ENCODE data around the gene ARL6IP4.

ARL6IP4 gene

DNA sequence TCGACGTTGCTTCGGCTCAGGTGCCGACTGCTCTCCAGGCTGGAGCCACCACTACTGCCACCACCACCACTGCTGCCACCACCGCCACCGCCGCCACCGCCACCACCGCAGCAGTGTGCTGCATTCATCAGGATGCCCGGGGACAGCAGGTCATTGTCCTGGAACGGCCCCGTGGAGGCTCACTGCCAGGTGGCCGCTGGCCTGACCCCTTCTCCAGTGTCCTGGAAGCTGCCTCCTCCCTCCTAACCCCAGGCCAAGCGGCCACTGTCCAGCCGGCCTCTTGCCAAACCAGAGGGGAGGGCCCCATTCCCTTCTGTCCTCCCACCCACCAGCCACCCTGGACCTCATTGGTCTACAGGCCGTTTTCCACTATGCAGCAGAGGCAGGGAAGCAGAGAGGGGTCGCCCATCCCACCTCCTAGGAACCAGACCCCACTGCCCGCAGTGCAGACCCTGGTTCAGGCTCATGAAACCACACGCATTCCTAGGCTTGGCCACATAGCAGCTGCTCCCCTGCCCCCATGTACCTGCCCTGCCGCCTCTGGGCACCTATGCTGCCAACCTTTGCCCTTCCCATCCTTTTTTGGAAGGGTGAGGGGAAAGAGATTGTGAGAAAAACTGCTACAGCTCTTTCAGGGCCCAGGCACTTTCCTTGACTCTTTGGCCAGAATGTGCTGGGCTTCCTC, 15.2 kb downstream of the ARL6IP4 start:
- no peak overlapping the region for H3K27ac ChIP-seq (replicated peaks)
- H3K4me3 ChIP-seq (replicated peaks; ENCODE audit: insufficient read depth, low read length) = no peak overlapping the region
- no peak for DNase-seq (ENCODE audit: low read depth in 1 of 2, low spot score in 1 of 2)
- TF ChIP-seq GABPA (IDR thresholded peaks at IDR 0.05; ENCODE audit: low read depth) = no peak
- TF ChIP-seq, protein P1, sequence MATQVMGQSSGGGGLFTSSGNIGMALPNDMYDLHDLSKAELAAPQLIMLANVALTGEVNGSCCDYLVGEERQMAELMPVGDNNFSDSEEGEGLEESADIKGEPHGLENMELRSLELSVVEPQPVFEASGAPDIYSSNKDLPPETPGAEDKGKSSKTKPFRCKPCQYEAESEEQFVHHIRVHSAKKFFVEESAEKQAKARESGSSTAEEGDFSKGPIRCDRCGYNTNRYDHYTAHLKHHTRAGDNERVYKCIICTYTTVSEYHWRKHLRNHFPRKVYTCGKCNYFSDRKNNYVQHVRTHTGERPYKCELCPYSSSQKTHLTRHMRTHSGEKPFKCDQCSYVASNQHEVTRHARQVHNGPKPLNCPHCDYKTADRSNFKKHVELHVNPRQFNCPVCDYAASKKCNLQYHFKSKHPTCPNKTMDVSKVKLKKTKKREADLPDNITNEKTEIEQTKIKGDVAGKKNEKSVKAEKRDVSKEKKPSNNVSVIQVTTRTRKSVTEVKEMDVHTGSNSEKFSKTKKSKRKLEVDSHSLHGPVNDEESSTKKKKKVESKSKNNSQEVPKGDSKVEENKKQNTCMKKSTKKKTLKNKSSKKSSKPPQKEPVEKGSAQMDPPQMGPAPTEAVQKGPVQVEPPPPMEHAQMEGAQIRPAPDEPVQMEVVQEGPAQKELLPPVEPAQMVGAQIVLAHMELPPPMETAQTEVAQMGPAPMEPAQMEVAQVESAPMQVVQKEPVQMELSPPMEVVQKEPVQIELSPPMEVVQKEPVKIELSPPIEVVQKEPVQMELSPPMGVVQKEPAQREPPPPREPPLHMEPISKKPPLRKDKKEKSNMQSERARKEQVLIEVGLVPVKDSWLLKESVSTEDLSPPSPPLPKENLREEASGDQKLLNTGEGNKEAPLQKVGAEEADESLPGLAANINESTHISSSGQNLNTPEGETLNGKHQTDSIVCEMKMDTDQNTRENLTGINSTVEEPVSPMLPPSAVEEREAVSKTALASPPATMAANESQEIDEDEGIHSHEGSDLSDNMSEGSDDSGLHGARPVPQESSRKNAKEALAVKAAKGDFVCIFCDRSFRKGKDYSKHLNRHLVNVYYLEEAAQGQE (IDR thresholded peaks at IDR 0.05; ENCODE audit: insufficient replicate concordance, low read depth) = no peak
- TF ChIP-seq POLR2AphosphoS5 (IDR thresholded peaks at IDR 0.05; ENCODE audit: low read depth) = no peak
- TF ChIP-seq SPI1 (IDR thresholded peaks at IDR 0.05; ENCODE audit: borderline replicate concordance, low read depth) = no peak
- TF ChIP-seq, protein P2, sequence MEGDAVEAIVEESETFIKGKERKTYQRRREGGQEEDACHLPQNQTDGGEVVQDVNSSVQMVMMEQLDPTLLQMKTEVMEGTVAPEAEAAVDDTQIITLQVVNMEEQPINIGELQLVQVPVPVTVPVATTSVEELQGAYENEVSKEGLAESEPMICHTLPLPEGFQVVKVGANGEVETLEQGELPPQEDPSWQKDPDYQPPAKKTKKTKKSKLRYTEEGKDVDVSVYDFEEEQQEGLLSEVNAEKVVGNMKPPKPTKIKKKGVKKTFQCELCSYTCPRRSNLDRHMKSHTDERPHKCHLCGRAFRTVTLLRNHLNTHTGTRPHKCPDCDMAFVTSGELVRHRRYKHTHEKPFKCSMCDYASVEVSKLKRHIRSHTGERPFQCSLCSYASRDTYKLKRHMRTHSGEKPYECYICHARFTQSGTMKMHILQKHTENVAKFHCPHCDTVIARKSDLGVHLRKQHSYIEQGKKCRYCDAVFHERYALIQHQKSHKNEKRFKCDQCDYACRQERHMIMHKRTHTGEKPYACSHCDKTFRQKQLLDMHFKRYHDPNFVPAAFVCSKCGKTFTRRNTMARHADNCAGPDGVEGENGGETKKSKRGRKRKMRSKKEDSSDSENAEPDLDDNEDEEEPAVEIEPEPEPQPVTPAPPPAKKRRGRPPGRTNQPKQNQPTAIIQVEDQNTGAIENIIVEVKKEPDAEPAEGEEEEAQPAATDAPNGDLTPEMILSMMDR (IDR thresholded peaks at IDR 0.05; ENCODE audit: insufficient read depth, low read length) = no peak
- peaks cover 2% of the 10 kb centered on the region for H3K27me3 ChIP-seq (ENCODE audit: insufficient read depth, poor library complexity, severe bottlenecking)

DNA sequence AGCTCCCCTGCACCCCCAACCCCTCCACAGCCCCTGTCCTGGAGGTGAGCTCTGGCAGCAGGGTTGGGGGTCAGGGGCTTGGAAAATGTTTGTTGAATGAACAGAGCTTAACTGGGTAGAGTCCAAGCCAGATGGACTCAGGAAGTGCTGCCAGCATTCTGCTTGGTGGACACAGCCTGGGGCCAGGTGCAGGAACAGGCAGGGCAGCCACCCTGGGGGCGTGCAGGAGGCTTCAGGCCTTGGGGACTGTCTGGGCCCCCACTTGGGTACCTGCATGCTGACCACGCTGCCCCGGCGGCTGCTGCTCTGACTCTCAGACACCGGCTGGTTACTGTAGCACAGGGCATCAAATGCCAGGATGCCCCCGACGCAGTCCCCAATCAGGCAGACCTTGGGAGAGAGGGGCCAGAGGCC, 15.7 kb downstream of the ARL6IP4 start:
- Histone ChIP-seq H3K4me3 (replicated peaks; ENCODE audit: insufficient read depth, low read length) (no peak overlapping the region), H3K27me3 (ENCODE audit: insufficient read depth, poor library complexity, severe bottlenecking) (peaks cover 2% of the 10 kb centered on the region), H3K27ac (replicated peaks) (no peak overlapping the region)
- no peak for DNase-seq (ENCODE audit: low read depth in 1 of 2, low spot score in 1 of 2)
- TF ChIP-seq, protein P2 (IDR thresholded peaks at IDR 0.05; ENCODE audit: insufficient read depth, low read length) = no peak
- TF ChIP-seq SPI1 (IDR thresholded peaks at IDR 0.05; ENCODE audit: borderline replicate concordance, low read depth) = no peak

DNA sequence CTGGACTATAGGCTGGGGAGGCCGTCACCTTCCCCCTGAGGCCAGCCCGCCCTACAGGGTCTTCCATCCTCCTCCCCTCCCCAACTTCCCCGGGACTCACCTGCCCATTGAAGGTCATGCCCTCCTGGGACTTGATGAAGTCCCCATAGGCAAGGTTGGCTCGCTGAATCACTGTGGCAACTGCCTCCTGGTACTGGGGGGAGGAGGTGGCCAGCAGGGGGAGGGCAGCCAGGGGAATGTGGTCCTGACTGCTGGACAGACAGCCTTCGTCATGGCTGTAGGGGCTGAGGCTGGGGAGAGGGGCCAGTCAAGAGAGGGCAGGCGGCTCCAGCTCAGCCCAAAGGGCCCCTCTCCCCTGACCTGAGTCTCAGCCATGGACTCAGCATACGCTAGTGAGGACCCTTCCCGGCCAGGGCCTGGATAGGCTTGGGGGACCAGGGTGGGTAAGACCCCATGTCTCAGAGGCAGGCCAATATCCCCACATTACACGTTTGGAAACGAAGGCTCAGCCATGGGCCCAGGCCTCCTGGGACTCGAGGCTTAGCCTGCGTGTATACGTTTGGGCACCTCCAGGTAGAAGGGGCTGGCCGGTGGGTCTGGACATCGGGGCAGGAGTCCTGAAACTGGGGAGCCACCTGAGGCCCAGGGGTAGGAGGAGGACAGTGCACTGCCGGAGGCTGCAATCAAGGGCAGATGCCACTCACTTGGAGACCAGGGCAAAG, 16.3 kb downstream of the ARL6IP4 start:
- no peak for TF ChIP-seq SPI1 (IDR thresholded peaks at IDR 0.05; ENCODE audit: borderline replicate concordance, low read depth)
- TF ChIP-seq, protein P1 (IDR thresholded peaks at IDR 0.05; ENCODE audit: insufficient replicate concordance, low read depth) = no peak
- no peak for TF ChIP-seq POLR2AphosphoS5 (IDR thresholded peaks at IDR 0.05; ENCODE audit: low read depth)
- no peak for TF ChIP-seq GABPA (IDR thresholded peaks at IDR 0.05; ENCODE audit: low read depth)
- TF ChIP-seq, protein P2 (IDR thresholded peaks at IDR 0.05; ENCODE audit: insufficient read depth, low read length) = no peak
- Histone ChIP-seq H3K27ac (replicated peaks) (no peak overlapping the region), H3K4me3 (replicated peaks; ENCODE audit: insufficient read depth, low read length) (no peak overlapping the region), H3K27me3 (ENCODE audit: insufficient read depth, poor library complexity, severe bottlenecking) (peaks cover 2% of the 10 kb centered on the region)
- no peak for DNase-seq (ENCODE audit: low read depth in 1 of 2, low spot score in 1 of 2)
